CD14-positive monocyte (primary cell): ENCODE data around the gene MUC5AC. TPM values are rescaled to one million over a fixed set of nuclear protein-coding genes. Genes with fewer than 3 reads are reported as not detected.
"Not testable (repeated sequence)": the region's sequence is repeated elsewhere in the genome, so short reads cannot be mapped to it uniquely, and the experiment has no call there.

Source experiments
- DNase-seq, 3 donors: peaks; one replicate each; pipeline ENCODE4 v3.0.0-alpha.2; 2011 to 2022
- H2AFZ ChIP-seq: 2 replicates; pipeline ENCODE4 v1.6.0; 2012; ENCODE audit warnings: mild to moderate bottlenecking, low read depth, low read length, inconsistent platforms; ENCODE audit not compliant: insufficient read depth, poor library complexity, severe bottlenecking
- H3K27ac ChIP-seq, 2 donors: 1 replicate in 1 of 2; 2 replicates in 1 of 2; pipeline ENCODE4 v1.5.1; 2012 to 2013; ENCODE audit warnings: low read length in 2 of 2, control low read depth in 1 of 2, inconsistent platforms in 1 of 2, low read depth in 1 of 2, mild to moderate bottlenecking in 1 of 2
- H3K27me3 ChIP-seq, 2 donors: one replicate each; pipeline versions ENCODE4 v1.6.0 to v1.6.1; 2011 to 2013; ENCODE audit warnings: low read length in 2 of 2; ENCODE audit not compliant: control insufficient read depth in 2 of 2, insufficient read depth in 2 of 2
- H3K36me3 ChIP-seq, 2 donors: replicated peaks in 1 of 2; 1 replicate in 1 of 2; 2 replicates in 1 of 2; pipeline versions ENCODE4 v1.5.1 to v1.6.1; 2012 to 2013; ENCODE audit warnings: low read length in 2 of 2, control low read depth in 1 of 2, inconsistent platforms in 1 of 2, mild to moderate bottlenecking in 1 of 2; ENCODE audit not compliant: insufficient read depth in 2 of 2, control insufficient read depth in 1 of 2
- H3K4me1 ChIP-seq, 2 donors: 1 replicate in 1 of 2; 2 replicates in 1 of 2; pipeline versions ENCODE4 v1.5.1 to v1.6.1; 2012 to 2013; ENCODE audit warnings: low read length in 2 of 2, control low read depth in 1 of 2, inconsistent platforms in 1 of 2, mild to moderate bottlenecking in 1 of 2, moderate library complexity in 1 of 2; ENCODE audit not compliant: insufficient read depth in 2 of 2, control insufficient read depth in 1 of 2
- H3K4me2 ChIP-seq: replicated peaks from 2 replicates; pipeline ENCODE3; 2012; ENCODE audit warnings: low read length, moderate library complexity, mild to moderate bottlenecking; ENCODE audit not compliant: poor library complexity, severe bottlenecking; ENCODE audit errors: extremely low read depth
- H3K4me3 ChIP-seq, 3 experiments: fragments of 200-600 bp in 1 of 3; sonication (generic) in 1 of 3; replicated peaks in 1 of 3; 1 replicate in 2 of 3; 2 replicates in 1 of 3; pipeline ENCODE4 v1.5.1; 2011 to 2013; ENCODE audit warnings: low read length in 3 of 3, mild to moderate bottlenecking in 3 of 3, control low read depth in 2 of 3, low read depth in 2 of 3, inconsistent platforms in 1 of 3, moderate library complexity in 1 of 3
- H3K79me2 ChIP-seq: 2 replicates; pipeline ENCODE4 v1.6.0; 2012; ENCODE audit warnings: mild to moderate bottlenecking, control low read depth, inconsistent platforms, low read length, moderate library complexity; ENCODE audit not compliant: insufficient read depth
- H3K9ac ChIP-seq: 2 replicates; pipeline ENCODE4 v1.6.0; 2017; ENCODE audit warnings: low read length, mild to moderate bottlenecking; ENCODE audit not compliant: insufficient read depth, poor library complexity, severe bottlenecking
- H3K9me3 ChIP-seq, 2 donors: replicated peaks in 1 of 2; 1 replicate in 1 of 2; 2 replicates in 1 of 2; pipeline versions ENCODE4 v1.5.1 to v1.6.1; 2012 to 2013; ENCODE audit warnings: low read length in 2 of 2, control low read depth in 1 of 2; ENCODE audit not compliant: control insufficient read depth in 1 of 2, insufficient read depth in 1 of 2
- H4K20me1 ChIP-seq: 2 replicates; pipeline ENCODE4 v1.6.0; 2012; ENCODE audit warnings: mild to moderate bottlenecking, low read length, control low read depth, moderate library complexity; ENCODE audit not compliant: insufficient read depth
- H3K27ac Mint-ChIP-seq, 7 donors: one replicate each; pipeline ENCODE4 v1.8.0; 2020; ENCODE audit warnings: mild to moderate bottlenecking in 7 of 7, mixed read lengths in 7 of 7, moderate library complexity in 6 of 7, inconsistent platforms in 2 of 7
- H3K27me3 Mint-ChIP-seq, 3 donors: one replicate each; pipeline ENCODE4 v1.8.0; 2021 to 2022; ENCODE audit warnings: low read depth in 3 of 3, mild to moderate bottlenecking in 3 of 3, mixed read lengths in 3 of 3, moderate library complexity in 3 of 3, inconsistent platforms in 1 of 3
- H3K36me3 Mint-ChIP-seq, 2 donors: one replicate each; pipeline ENCODE4 v1.8.0; 2020; ENCODE audit warnings: mixed read lengths in 2 of 2, inconsistent platforms in 1 of 2, mild to moderate bottlenecking in 1 of 2
- H3K4me1 Mint-ChIP-seq: one replicate; pipeline ENCODE4 v1.8.0; 2020; ENCODE audit warnings: mild to moderate bottlenecking, mixed read lengths
- H3K4me3 Mint-ChIP-seq, 2 donors: one replicate each; pipeline ENCODE4 v1.8.0; 2020; ENCODE audit warnings: mild to moderate bottlenecking in 2 of 2, mixed read lengths in 2 of 2, moderate library complexity in 1 of 2
- H3K9me3 Mint-ChIP-seq, 7 donors: one replicate each; pipeline ENCODE4 v1.8.0; 2020 to 2022; ENCODE audit warnings: mixed read lengths in 7 of 7, mild to moderate bottlenecking in 6 of 7, moderate library complexity in 6 of 7, inconsistent platforms in 2 of 7
- WGBS: methylation state at CpG from one replicate; pipeline ENCODE4 v1.1.5; 2013; ENCODE audit warnings: missing lambda C conversion rate; ENCODE audit not compliant: insufficient coverage; 5-methylcytosine and 5-hydroxymethylcytosine counted together
- intact Hi-C, 2 donors: fragments of 100-400 bp; cut with micrococcal nuclease; formaldehyde crosslinking; loops; one replicate each; pipeline versions ENCODE4 v1.15.0 to v1.15.1; 2023
- polyA plus RNA-seq, 3 donors: library from polyadenylated mRNA; depleted of rRNA in 1 of 3; unstranded in 2 of 3; stranded (reverse) in 1 of 3; fragments of 300-500 nt in 2 of 3; fragments of >200 nt in 1 of 3; fragmentation: Illumina TruSeq in 2 of 3; gene quantifications; 1 replicate in 2 of 3; 2 replicates in 1 of 3; pipeline ENCODE4 v1.2.3, GENCODE V29; 2012 to 2021

MUC5AC gene
- polyA plus RNA-seq, 3 donors = not detected

DNA sequence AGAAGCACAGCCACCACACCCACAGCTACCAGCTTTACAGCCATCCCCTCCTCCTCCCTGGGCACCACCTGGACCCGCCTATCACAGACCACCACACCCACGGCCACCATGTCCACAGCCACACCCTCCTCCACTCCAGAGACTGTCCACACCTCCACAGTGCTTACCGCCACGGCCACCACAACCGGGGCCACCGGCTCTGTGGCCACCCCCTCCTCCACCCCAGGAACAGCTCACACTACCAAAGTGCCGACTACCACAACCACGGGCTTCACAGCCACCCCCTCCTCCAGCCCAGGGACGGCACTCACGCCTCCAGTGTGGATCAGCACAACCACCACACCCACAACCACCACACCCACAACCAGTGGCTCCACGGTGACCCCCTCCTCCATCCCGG is 92.7 kb downstream of the MUC5AC start:
- H3K4me2 ChIP-seq, H4K20me1 ChIP-seq, H3K36me3 Mint-ChIP-seq, H3K4me3 Mint-ChIP-seq, H3K9ac ChIP-seq, H3K36me3 ChIP-seq, H3K27me3 ChIP-seq, H3K27ac ChIP-seq, H3K27ac Mint-ChIP-seq, H3K4me1 Mint-ChIP-seq, DNase-seq, H3K4me3 ChIP-seq, H3K4me1 ChIP-seq, H3K79me2 ChIP-seq, intact Hi-C loops, H3K27me3 Mint-ChIP-seq, H2AFZ ChIP-seq: not testable (repeated sequence)
- peaks cover 17 to 56% of the 10 kb centered on the region in 2 donors for H3K9me3 ChIP-seq
- WGBS = 100% methylated on average over 2 of the region's 12 CpGs
- peaks cover 44 to 63% (median 52%) of the 10 kb centered on the region in 7 donors for H3K9me3 Mint-ChIP-seq

Other genes with a start within 250 kb of the MUC5AC start
- gene CHID1, start 247.1 kb upstream of the MUC5AC start, polyA plus RNA-seq = 10 to 100 TPM; 23.2 to 45.4 (median 45.0) TPM
- 10 to 100 TPM in 1 of 3 donors, 1 to 10 TPM in 2; 5.7 to 61.0 (median 8.2) TPM for gene AP2A2, start 232.1 kb upstream of the MUC5AC start, polyA plus RNA-seq
- not detected for gene MUC6, start 121.2 kb upstream of the MUC5AC start, polyA plus RNA-seq
- not detected for gene MUC2, start 83.1 kb upstream of the MUC5AC start, polyA plus RNA-seq
- not detected for gene MUC5B, start 65.1 kb downstream of the MUC5AC start, polyA plus RNA-seq
- gene TOLLIP, start 151.7 kb downstream of the MUC5AC start, polyA plus RNA-seq = 10 to 100 TPM; 67.9 to 72.1 (median 71.7) TPM
- gene BRSK2, start 232.0 kb downstream of the MUC5AC start, polyA plus RNA-seq = under 1 TPM in 1 of 3 donors, not detected in 2; 0.13 TPM